Astrocyte of the spinal cord (primary cell): ENCODE measurements around the gene SUCLG2.

Source experiments
- DNase-seq: peaks from one replicate; pipeline ENCODE4 v3.0.0; 2011; ENCODE audit warnings: low read depth, low spot score
- H3K4me3 ChIP-seq: 2 replicates; pipeline ENCODE4 v1.5.1; 2011; ENCODE audit warnings: low read depth, mild to moderate bottlenecking, low read length, moderate library complexity
- in situ Hi-C: cut with HindIII; loops from 2 replicates; pipeline ENCODE4 v1.10.0; 2017; ENCODE audit warnings: low sequenced_read_pairs
- TF ChIP-seq, protein P1 (sequence below): IDR thresholded peaks from 2 replicates; pipeline ENCODE4 v1.5.1; 2012; ENCODE audit warnings: low read depth, mild to moderate bottlenecking, low read length, inconsistent platforms

SUCLG2 gene

DNA sequence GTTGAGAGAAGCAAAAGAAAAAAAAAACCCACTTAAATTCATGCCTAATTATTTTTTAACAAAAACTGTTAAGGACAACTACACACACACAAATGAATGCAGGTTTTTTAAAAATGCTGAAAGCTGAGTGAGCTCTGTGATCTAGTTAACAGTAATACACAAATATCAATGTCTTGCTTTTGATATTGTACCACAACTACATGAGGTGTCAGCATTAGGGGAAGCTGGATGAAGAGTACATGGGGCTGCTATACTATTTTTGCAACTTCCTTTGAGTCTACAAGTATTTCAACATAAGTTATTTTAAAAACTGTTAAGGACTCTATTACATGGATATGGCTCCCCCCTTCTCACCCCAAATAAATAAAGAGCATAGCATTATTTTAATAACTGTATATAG lies 44.7 kb downstream of the SUCLG2 start:
- H3K4me3 ChIP-seq, result no peak overlapping the region
- DNase-seq, result no peak
- TF ChIP-seq, protein P1, sequence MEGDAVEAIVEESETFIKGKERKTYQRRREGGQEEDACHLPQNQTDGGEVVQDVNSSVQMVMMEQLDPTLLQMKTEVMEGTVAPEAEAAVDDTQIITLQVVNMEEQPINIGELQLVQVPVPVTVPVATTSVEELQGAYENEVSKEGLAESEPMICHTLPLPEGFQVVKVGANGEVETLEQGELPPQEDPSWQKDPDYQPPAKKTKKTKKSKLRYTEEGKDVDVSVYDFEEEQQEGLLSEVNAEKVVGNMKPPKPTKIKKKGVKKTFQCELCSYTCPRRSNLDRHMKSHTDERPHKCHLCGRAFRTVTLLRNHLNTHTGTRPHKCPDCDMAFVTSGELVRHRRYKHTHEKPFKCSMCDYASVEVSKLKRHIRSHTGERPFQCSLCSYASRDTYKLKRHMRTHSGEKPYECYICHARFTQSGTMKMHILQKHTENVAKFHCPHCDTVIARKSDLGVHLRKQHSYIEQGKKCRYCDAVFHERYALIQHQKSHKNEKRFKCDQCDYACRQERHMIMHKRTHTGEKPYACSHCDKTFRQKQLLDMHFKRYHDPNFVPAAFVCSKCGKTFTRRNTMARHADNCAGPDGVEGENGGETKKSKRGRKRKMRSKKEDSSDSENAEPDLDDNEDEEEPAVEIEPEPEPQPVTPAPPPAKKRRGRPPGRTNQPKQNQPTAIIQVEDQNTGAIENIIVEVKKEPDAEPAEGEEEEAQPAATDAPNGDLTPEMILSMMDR, result no peak
- in situ Hi-C loops, result no loop called here

DNA sequence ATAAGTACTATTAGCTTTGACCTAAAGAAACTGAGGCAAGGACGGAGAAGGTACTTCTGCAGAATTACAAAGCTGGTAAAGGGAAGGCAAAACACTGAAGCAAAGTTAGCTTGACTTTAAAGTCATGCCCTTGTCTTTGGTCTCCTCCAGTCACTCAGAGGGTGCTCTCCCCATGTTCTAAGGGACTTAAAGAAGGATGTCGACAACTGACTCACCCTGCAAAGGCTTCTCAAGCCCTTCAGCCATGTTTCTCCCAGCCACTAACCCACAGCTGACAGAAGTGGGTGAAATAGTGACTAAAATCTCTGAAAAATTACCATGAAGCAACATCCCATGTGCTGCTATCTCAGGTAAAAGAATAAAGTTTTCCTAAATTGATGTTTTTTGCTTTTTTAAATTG lies 46.4 kb downstream of the SUCLG2 start:
- in situ Hi-C loops, result no loop called here
- DNase-seq, result no peak
- H3K4me3 ChIP-seq, result no peak overlapping the region
- TF ChIP-seq, protein P1, result no peak

DNA sequence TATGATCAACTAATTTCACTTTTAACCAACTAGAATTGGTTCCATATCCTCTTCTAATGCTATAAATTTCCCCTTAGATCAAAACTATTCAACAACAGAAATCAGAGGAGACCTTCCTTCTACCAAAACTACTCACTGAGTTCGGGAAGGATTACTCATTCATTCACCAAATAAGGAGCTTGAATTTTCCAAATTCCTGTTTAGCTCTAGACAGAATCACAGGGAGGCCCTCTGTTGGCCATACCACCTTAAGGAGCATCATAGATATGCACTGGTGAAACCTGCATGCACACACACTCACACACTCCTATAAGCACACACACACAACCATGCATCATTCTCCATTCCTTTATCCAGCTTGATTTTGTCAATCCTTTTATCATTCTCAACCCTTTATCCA lies 49.0 kb downstream of the SUCLG2 start:
- DNase-seq, result peak; percentile 77
- in situ Hi-C loops, result no loop called here
- TF ChIP-seq, protein P1, result peak; percentile 57
- H3K4me3 ChIP-seq, result no peak overlapping the region

DNA sequence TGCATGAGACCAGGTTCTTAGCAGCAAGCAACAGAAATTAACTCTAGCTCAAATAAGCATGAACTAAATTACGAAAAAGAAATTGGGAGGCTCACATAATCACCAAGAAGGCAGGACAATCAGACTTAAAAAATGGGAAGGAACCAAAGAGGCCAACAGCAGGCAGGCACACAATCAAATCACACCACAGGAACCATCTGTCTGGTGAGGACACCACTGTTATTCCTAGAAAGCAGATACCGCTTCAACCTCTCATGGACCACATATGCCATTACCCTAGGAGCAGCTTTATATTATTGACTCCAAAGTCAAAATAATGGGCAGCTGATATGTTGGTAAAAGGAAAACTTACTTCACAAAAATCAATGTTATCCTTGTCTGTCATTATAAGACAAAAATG lies 51.6 kb downstream of the SUCLG2 start:
- in situ Hi-C loops, result no loop called here
- DNase-seq, result no peak
- H3K4me3 ChIP-seq, result no peak overlapping the region
- TF ChIP-seq, protein P1, result no peak

DNA sequence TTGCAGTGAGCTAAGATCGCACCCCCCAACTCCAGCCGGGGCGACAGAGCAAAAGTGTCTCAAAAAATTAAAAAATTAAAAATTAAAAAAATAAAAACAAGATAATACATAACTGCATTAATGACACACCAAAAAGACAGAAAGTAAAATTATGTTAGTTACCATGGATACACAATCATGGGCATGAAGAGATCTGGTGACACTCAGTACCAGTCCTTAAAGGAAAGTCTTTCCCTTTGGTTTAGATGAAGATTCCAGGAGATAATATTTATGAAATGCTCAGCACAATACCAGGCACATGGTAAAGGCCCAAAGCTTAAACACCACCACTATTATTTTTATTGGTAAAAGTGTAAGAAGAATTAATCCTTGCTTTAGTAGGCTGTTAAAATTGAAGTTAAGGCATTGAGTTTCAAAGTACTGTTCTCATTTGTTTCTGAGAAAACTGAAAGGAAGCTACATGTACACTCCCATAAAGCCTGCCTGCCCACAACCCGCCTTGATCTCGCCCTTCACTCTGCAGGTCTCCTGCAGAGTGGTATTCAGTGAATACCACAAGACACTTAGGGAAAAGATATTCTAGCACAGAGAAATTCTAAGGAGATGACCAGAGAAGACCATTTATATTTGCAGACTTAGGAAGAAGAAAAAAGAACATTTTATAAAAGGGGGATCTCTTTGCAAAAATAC lies 52.3 kb downstream of the SUCLG2 start:
- in situ Hi-C loops, result no loop called here
- DNase-seq, result peak; percentile 85

DNA sequence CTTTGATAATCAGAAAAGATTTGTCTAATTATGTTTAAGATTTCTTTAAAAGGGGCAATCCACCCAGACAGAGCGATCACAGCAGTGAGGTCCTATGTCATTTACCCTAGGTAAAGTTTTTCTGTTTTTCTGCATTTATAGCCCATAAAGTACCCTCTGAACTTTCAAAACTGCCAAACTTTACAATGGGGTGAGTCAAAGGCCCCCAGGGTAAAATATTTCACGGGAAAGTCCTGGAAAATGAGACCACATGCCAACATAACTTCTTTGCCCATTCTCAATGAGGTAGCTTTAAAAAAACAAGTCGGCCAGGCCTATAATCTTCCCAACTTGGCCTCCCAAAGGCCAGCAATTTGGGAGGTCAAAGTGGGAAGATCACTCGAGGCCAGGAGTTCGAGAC lies 53.0 kb downstream of the SUCLG2 start:
- TF ChIP-seq, protein P1, result no peak
- in situ Hi-C loops, result no loop called here
- no peak for DNase-seq
- no peak overlapping the region for H3K4me3 ChIP-seq

More for the DNA sequence above, 52.3 kb downstream of the SUCLG2 start:
- TF ChIP-seq, protein P1, result no peak
- H3K4me3 ChIP-seq, result no peak overlapping the region
